Fibroblast of lung (primary cell): ENCODE measurements around the gene PLXNA4.

ENCODE experiments used
- CTCF ChIP-seq, 2 donors: IDR thresholded peaks in 1 of 2; conservative IDR thresholded peaks in 1 of 2; 1 replicate in 1 of 2; 2 replicates in 1 of 2; pipeline ENCODE4 v1.5.1; 2011 to 2012; ENCODE audit warnings: low read length in 2 of 2, control low read depth in 1 of 2, inconsistent platforms in 1 of 2, low read depth in 1 of 2, mild to moderate bottlenecking in 1 of 2
- EZH2 ChIP-seq: IDR thresholded peaks from 2 replicates; pipeline ENCODE4 v1.5.1; 2012; ENCODE audit warnings: low read length, control low read depth, mild to moderate bottlenecking; ENCODE audit errors: missing control alignments

GRCh38 chr7:132112657-132113056 is 463.6 kb downstream of the PLXNA4 start:
- TF ChIP-seq EZH2 (no peak), CTCF (conservative IDR thresholded peaks at IDR 0.05 in 1 of 2, IDR thresholded peaks at IDR 0.05 in 1 of 2; ENCODE audit: low read depth in 1 of 2, low read length in 2 of 2) (no peak)
